ENCODE results near the gene EMC6. TPM values are rescaled to one million over a fixed set of nuclear protein-coding genes. Genes with fewer than 3 reads are reported as not detected.

The EMC6 gene
- total and polyA plus RNA-seq, 2 of the 13 experiments (the other 11 are each of a cell fraction or from before 2014, with no cell fraction given), result 45.1 to 47.7 TPM

DNA sequence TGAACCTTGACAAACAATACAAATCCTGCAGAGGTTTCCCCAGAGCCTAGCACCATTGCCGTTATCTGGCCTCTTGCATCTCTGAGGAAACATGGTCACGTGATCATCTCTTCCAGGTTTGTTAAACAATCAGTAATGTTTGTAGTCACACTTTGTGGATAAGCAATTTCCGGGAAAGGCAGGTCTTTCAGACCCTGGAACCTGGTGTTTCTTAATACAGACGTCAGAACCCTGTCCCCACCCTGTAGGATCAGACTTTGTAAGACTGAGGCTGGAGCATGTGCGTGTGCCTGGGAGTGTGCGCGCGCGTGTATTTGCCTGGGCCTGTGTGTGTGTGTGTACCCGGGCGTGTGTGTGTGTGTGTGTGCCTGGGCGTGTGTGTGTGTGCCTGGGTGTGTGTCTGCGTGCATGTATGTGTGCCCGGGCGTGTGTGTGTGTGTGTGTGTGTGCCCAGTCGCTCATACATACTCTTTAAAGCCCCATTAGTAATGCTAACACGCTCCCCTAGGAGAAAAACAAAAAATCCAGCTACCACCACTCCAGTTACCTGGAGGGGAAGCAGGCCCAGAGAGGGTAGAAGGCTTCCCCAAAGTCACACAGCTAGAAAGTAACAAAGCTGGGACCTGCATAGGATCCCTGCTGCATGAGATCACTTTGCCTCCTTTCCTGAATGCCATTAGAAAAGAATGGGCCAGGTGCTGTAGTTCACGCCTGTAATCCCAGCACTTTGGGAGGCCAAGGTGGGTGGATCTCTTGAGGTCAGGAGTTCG is 26.7 kb upstream of the EMC6 start (continued):
- TF ChIP-seq ZNF280D (CRISPR knock-in tag; IDR thresholded peaks at IDR 0.05) (0 out of 2 replicates have a peak, but pooled peaks have one; percentile 34), FOXJ3 (CRISPR knock-in tag; IDR thresholded peaks at IDR 0.05; ENCODE audit: borderline replicate concordance) (peak; percentile 35; the same call in 1 of the 2 replicates), PHF8 (CRISPR knock-in tag; IDR thresholded peaks at IDR 0.05) (no peak), IRF2 (CRISPR knock-in tag; IDR thresholded peaks at IDR 0.05) (0 out of 2 replicates have a peak, but pooled peaks have one; percentile 30), SP5 (CRISPR knock-in tag; IDR thresholded peaks at IDR 0.05; ENCODE audit: borderline replicate concordance, low read depth) (peak; percentile 21; the same call in 1 of the 2 replicates), ZNF607 (CRISPR knock-in tag; IDR thresholded peaks at IDR 0.05; ENCODE audit: borderline replicate concordance) (0 out of 2 replicates have a peak, but pooled peaks have one; percentile 54), HNF4G (IDR thresholded peaks at IDR 0.05; ENCODE audit: borderline replicate concordance, low read depth, low read length) (0 out of 2 replicates have a peak, but pooled peaks have one; percentile 28), HNF4G (CRISPR knock-in tag; IDR thresholded peaks at IDR 0.05; ENCODE audit: borderline replicate concordance, low read depth) (no peak), PLRG1 (conservative IDR thresholded peaks at IDR 0.05) (no peak), ZBTB38 (CRISPR knock-in tag; IDR thresholded peaks at IDR 0.05) (peak; percentile 68), ZMYM3 (CRISPR knock-in tag; IDR thresholded peaks at IDR 0.05) (peak; percentile 88), ZNF501 (CRISPR knock-in tag; IDR thresholded peaks at IDR 0.05) (peak; percentile 70; the same call in 1 of the 2 replicates), GFI1 (CRISPR knock-in tag; IDR thresholded peaks at IDR 0.05; ENCODE audit: borderline replicate concordance) (peak; percentile 31; the same call in 1 of the 2 replicates), POGZ (CRISPR knock-in tag; IDR thresholded peaks at IDR 0.05) (peak; percentile 42; the same call in 1 of the 2 replicates), TBX2 (CRISPR knock-in tag; IDR thresholded peaks at IDR 0.05; ENCODE audit: borderline replicate concordance) (peak; percentile 63; the same call in 1 of the 2 replicates), ZNF350 (CRISPR knock-in tag; IDR thresholded peaks at IDR 0.05; ENCODE audit: borderline replicate concordance, low read depth) (0 out of 2 replicates have a peak, but pooled peaks have one; percentile 23)
- TF ChIP-seq, protein P1, sequence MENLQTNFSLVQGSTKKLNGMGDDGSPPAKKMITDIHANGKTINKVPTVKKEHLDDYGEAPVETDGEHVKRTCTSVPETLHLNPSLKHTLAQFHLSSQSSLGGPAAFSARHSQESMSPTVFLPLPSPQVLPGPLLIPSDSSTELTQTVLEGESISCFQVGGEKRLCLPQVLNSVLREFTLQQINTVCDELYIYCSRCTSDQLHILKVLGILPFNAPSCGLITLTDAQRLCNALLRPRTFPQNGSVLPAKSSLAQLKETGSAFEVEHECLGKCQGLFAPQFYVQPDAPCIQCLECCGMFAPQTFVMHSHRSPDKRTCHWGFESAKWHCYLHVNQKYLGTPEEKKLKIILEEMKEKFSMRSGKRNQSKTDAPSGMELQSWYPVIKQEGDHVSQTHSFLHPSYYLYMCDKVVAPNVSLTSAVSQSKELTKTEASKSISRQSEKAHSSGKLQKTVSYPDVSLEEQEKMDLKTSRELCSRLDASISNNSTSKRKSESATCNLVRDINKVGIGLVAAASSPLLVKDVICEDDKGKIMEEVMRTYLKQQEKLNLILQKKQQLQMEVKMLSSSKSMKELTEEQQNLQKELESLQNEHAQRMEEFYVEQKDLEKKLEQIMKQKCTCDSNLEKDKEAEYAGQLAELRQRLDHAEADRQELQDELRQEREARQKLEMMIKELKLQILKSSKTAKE (CRISPR knock-in tag; IDR thresholded peaks at IDR 0.05; ENCODE audit: borderline replicate concordance), result peak; percentile 55; the same call in 1 of the 2 replicates
- TF ChIP-seq, protein P2, sequence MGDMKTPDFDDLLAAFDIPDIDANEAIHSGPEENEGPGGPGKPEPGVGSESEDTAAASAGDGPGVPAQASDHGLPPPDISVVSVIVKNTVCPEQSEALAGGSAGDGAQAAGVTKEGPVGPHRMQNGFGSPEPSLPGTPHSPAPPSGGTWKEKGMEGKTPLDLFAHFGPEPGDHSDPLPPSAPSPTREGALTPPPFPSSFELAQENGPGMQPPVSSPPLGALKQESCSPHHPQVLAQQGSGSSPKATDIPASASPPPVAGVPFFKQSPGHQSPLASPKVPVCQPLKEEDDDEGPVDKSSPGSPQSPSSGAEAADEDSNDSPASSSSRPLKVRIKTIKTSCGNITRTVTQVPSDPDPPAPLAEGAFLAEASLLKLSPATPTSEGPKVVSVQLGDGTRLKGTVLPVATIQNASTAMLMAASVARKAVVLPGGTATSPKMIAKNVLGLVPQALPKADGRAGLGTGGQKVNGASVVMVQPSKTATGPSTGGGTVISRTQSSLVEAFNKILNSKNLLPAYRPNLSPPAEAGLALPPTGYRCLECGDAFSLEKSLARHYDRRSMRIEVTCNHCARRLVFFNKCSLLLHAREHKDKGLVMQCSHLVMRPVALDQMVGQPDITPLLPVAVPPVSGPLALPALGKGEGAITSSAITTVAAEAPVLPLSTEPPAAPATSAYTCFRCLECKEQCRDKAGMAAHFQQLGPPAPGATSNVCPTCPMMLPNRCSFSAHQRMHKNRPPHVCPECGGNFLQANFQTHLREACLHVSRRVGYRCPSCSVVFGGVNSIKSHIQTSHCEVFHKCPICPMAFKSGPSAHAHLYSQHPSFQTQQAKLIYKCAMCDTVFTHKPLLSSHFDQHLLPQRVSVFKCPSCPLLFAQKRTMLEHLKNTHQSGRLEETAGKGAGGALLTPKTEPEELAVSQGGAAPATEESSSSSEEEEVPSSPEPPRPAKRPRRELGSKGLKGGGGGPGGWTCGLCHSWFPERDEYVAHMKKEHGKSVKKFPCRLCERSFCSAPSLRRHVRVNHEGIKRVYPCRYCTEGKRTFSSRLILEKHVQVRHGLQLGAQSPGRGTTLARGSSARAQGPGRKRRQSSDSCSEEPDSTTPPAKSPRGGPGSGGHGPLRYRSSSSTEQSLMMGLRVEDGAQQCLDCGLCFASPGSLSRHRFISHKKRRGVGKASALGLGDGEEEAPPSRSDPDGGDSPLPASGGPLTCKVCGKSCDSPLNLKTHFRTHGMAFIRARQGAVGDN (CRISPR knock-in tag; IDR thresholded peaks at IDR 0.05), result peak; percentile 74

All from HepG2 (cell line).